Parathyroid adenoma (tissue), 2 donors: ENCODE data around the gene TMF1.

Source experiments
- H2AFZ ChIP-seq: fragments of 300-600 bp; sonication (generic); one replicate; pipeline ENCODE4 v1.7.0; 2017; ENCODE audit warnings: antibody characterized with exemption, mild to moderate bottlenecking
- H3K27ac ChIP-seq: fragments of 300-600 bp; sonication (generic); one replicate; pipeline ENCODE4 v1.7.0; 2017
- H3K27me3 ChIP-seq: fragments of 300-600 bp; sonication (generic); one replicate; pipeline ENCODE4 v1.7.0; 2017; ENCODE audit warnings: low read length; ENCODE audit not compliant: control insufficient read depth, insufficient read depth
- H3K36me3 ChIP-seq: fragments of 300-600 bp; sonication (generic); one replicate; pipeline ENCODE4 v1.7.0; 2017; ENCODE audit warnings: low read length; ENCODE audit not compliant: control insufficient read depth, insufficient read depth
- H3K4me1 ChIP-seq: fragments of 300-600 bp; sonication (generic); one replicate; pipeline ENCODE4 v1.7.0; 2017; ENCODE audit warnings: control low read depth
- H3K4me2 ChIP-seq: fragments of 300-600 bp; sonication (generic); one replicate; pipeline ENCODE4 v1.7.0; 2017; ENCODE audit warnings: low read length
- H3K4me3 ChIP-seq: fragments of 300-600 bp; sonication (generic); one replicate; pipeline ENCODE4 v1.7.0; 2017; ENCODE audit warnings: low read depth, low read length
- H3K79me2 ChIP-seq: fragments of 300-600 bp; sonication (generic); one replicate; pipeline ENCODE4 v1.7.0; 2017; ENCODE audit warnings: control low read depth
- H3K9ac ChIP-seq: fragments of 300-600 bp; sonication (generic); one replicate; pipeline ENCODE4 v1.7.0; 2017; ENCODE audit warnings: mild to moderate bottlenecking
- H3K9me3 ChIP-seq: fragments of 300-600 bp; sonication (generic); one replicate; pipeline ENCODE4 v1.7.0; 2017; ENCODE audit warnings: low read length; ENCODE audit not compliant: control insufficient read depth
- TF ChIP-seq, protein P1 (sequence below): fragments of 300-600 bp; sonication (generic); IDR thresholded peaks from one replicate; pipeline ENCODE4 v1.7.0; 2017; ENCODE audit warnings: antibody characterized with exemption, mild to moderate bottlenecking
- donor health status: primary hyperparathyroidism.

Gene TMF1

DNA sequence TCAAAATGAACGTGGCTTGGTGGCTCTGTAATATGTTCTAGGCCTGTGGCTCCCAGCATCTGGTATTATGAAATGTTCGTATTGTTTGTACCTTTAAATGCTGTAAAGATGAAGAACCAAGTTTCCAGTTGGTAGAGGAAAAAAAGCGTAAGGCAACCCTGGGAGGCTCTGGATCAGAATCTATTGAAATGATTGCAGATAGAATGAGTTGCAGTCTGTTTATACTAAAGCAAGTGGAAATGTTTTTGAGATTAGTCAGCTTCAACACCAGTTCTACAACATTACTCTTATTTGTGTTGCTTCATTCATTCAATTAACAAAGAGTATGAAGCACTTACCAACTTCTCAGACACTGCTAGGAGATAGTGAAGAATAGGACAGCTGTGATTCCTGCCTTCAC, 37.9 kb upstream of the TMF1 start:
- Histone ChIP-seq H3K4me3 (no peak overlapping the region), H3K27ac (peak overlapping the region; percentile 6), H3K27me3 (no peaks in the 10 kb centered on the region), H3K9me3 (no peaks in the 10 kb centered on the region), H3K9ac (no peak overlapping the region), H3K79me2 (peaks cover 46% of the 10 kb centered on the region), H2AFZ (no peak overlapping the region), H3K36me3 (no peaks in the 10 kb centered on the region), H3K4me2 (no peak overlapping the region), H3K4me1 (peaks cover 37% of the 10 kb centered on the region)
- TF ChIP-seq, protein P1, sequence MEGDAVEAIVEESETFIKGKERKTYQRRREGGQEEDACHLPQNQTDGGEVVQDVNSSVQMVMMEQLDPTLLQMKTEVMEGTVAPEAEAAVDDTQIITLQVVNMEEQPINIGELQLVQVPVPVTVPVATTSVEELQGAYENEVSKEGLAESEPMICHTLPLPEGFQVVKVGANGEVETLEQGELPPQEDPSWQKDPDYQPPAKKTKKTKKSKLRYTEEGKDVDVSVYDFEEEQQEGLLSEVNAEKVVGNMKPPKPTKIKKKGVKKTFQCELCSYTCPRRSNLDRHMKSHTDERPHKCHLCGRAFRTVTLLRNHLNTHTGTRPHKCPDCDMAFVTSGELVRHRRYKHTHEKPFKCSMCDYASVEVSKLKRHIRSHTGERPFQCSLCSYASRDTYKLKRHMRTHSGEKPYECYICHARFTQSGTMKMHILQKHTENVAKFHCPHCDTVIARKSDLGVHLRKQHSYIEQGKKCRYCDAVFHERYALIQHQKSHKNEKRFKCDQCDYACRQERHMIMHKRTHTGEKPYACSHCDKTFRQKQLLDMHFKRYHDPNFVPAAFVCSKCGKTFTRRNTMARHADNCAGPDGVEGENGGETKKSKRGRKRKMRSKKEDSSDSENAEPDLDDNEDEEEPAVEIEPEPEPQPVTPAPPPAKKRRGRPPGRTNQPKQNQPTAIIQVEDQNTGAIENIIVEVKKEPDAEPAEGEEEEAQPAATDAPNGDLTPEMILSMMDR: no peak

DNA sequence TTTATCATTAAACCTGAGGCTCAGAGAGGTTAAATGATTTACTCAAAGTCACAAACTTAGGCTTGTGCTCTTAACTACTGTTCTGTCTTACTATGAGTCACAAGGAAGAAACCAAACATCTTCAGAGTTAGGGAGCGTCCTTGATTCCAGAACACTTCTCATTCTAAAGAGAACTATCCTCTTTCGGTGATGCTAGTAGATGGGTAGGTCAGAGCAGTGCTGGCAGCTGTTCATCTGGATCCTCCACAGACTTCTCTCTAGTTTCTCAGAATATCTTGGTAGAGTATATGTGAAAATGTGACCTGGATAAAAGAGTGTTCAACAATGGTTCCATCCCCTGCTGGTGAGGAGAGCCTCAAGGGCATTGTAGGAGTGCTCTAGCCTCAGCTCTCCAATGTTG, 35.9 kb upstream of the TMF1 start:
- Histone ChIP-seq H3K4me3 (no peak overlapping the region), H3K4me1 (peaks cover 33% of the 10 kb centered on the region), H3K27ac (no peak overlapping the region), H3K79me2 (peaks cover 34% of the 10 kb centered on the region), H3K4me2 (peak overlapping the region; percentile 35), H3K36me3 (no peaks in the 10 kb centered on the region), H2AFZ (no peak overlapping the region), H3K9me3 (no peaks in the 10 kb centered on the region), H3K27me3 (no peaks in the 10 kb centered on the region), H3K9ac (no peak overlapping the region)
- TF ChIP-seq, protein P1: no peak

DNA sequence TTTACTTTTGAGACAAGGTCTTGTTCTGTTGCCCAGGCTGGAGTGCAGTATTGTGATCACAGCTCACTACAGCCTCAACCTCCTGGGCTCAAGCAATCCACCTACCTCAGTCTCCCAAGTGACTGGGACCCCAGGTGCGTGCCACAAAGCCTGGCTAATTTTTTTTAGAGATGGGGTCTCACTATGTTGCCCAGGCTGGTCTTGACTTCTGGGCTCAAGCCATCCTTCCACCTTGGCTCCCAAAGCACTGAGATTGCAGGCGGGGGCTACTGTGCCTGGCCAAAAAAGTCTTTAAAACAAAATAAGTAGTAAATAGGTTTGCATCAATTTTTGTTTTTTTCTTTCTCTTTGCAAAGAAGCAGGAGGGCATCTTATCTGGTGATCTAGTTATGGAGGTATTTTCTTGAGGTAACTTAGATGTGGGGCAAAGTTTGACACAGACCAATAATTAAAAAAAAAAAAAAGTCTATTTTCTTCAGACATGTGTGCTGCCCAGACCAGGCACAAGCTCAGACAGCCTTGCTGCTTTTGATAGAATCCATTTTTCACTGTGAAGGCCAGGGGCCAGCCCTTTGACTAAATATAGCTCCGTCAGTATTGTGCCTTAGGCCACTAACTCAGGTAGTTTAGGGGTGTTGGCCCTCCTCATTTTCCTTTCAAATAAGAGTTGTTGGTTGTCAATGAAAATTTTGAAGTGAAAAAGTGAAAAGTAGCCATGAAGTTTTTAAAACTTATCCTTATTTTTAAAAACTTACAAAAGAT, 35.1 kb upstream of the TMF1 start:
- H3K4me2 ChIP-seq: peak overlapping the region; percentile 54
- peaks cover 33% of the 10 kb centered on the region for H3K4me1 ChIP-seq
- peak overlapping the region; percentile 17 for H3K4me3 ChIP-seq
- H3K9me3 ChIP-seq: no peaks in the 10 kb centered on the region
- no peak overlapping the region for H3K9ac ChIP-seq
- H3K27me3 ChIP-seq: no peaks in the 10 kb centered on the region
- TF ChIP-seq, protein P1: no peak
- H3K36me3 ChIP-seq: no peaks in the 10 kb centered on the region
- peak overlapping the region; percentile 21 for H3K27ac ChIP-seq
- no peak overlapping the region for H2AFZ ChIP-seq
- H3K79me2 ChIP-seq: peaks cover 34% of the 10 kb centered on the region

DNA sequence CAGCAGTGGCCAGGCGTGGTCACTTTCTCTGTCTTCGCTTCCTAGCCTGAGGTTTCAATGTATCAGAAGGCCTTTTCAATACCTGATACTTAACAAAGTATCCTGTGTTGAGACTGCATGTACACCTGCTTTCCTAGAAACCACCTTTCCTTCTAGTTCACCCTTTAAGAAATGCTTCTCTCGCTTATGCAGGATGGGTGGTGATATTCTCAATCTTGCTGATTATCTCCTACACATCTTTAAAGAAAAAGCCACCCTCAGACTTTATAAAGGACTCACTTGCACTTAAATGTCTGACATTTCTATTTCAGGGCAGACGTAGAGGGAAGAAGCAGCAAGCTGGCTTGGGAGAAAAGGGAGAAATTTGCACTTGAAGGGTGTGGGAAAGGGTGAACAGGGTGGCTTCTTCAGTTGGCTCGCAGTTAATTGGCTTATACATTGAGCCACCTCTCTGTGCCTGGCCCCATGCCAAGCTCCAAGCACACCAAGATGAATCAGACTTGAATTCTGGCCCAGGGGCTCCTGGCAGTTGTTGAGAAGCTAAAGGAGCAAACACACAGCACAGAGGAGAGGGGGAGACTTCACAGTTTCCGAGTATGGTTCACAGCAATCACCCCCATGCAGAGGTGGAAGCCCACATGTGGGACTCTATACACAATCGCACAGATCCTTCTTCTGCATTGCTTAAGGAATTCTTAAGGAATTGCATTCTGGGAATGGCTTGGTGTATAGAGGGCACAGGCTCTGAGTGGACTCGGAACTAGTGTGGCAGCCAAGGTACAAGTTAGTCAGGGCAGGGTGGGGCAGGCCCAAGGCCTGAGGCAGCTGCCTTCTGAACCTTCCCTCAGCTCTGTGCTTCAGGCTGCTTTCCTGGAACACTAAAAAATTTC, 33.9 kb upstream of the TMF1 start:
- H3K4me3 ChIP-seq: peak overlapping the region; percentile 95

More for the DNA sequence above, 33.9 kb upstream of the TMF1 start:
- H3K9ac ChIP-seq: peak overlapping the region; percentile 71
- peaks cover 31% of the 10 kb centered on the region for H3K4me1 ChIP-seq
- no peaks in the 10 kb centered on the region for H3K27me3 ChIP-seq
- H3K79me2 ChIP-seq: peaks cover 34% of the 10 kb centered on the region
- H2AFZ ChIP-seq: peak overlapping the region; percentile 85
- H3K36me3 ChIP-seq: no peaks in the 10 kb centered on the region
- TF ChIP-seq, protein P1: no peak
- peak overlapping the region; percentile 81 for H3K4me2 ChIP-seq
- peak overlapping the region; percentile 91 for H3K27ac ChIP-seq
- no peaks in the 10 kb centered on the region for H3K9me3 ChIP-seq
